GM12891 (cell line): ENCODE measurements around the gene NDE1.

ENCODE experiments used
- DNase-seq: peaks from one replicate; pipeline ENCODE4 v3.0.0; 2011; ENCODE audit warnings: low spot score; ENCODE audit not compliant: insufficient read length
- FAIRE-seq: peaks from 2 replicates; lab custom pipeline; 2011; peaks lifted over from hg19 to GRCh38; lab: Jason Lieb, UNC
- PAX5 ChIP-seq: IDR thresholded peaks from 2 replicates; pipeline ENCODE4 v1.6.1; 2011; ENCODE audit warnings: low read length, moderate library complexity, mild to moderate bottlenecking; ENCODE audit not compliant: insufficient read depth, severe bottlenecking
- POLR2A ChIP-seq: IDR thresholded peaks from 2 replicates; pipeline ENCODE4 v1.6.1; 2011; ENCODE audit warnings: low read depth, low read length, control low read depth
- POLR2AphosphoS5 ChIP-seq: IDR thresholded peaks from 2 replicates; pipeline ENCODE4 v1.6.1; 2011; ENCODE audit warnings: low read depth, low read length, control low read depth
- POU2F2 ChIP-seq: IDR thresholded peaks from 2 replicates; pipeline ENCODE4 v1.6.1; 2011; ENCODE audit warnings: low read depth, mild to moderate bottlenecking, control low read depth, low read length, moderate library complexity
- SPI1 ChIP-seq: IDR thresholded peaks from 2 replicates; pipeline ENCODE4 v1.6.1; 2011; ENCODE audit warnings: low read depth, low read length, control low read depth
- TAF1 ChIP-seq: IDR thresholded peaks from 2 replicates; pipeline ENCODE4 v1.6.1; 2011; ENCODE audit warnings: low read depth, low read length, control low read depth

The NDE1 gene

DNA sequence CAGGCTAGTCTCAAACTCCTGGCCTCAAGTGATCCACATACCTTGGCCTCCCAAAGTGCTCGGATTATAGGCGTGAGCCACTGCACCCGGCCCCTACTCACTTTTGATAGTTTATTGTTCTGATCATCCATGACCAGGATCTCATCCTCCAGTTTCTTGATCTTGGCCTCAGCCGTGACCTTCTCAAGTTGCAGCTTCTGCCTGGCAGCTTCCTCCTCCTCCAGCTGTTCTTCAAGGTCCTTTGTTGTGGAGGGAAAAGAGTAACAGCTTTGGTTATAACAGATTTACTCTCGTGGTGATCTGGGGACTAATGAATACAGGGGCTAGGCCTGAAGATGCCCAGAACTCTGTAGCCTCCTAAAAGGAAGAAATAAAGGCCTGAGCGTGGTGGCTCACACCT is 89.9 kb downstream of the NDE1 start:
- no peak for FAIRE-seq
- DNase-seq = no peak
- no peak for TF ChIP-seq POU2F2
- TF ChIP-seq POLR2A = no peak
- TF ChIP-seq POLR2AphosphoS5 = no peak
- no peak for TF ChIP-seq SPI1
- TF ChIP-seq PAX5 = no peak
- TF ChIP-seq TAF1 = no peak

DNA sequence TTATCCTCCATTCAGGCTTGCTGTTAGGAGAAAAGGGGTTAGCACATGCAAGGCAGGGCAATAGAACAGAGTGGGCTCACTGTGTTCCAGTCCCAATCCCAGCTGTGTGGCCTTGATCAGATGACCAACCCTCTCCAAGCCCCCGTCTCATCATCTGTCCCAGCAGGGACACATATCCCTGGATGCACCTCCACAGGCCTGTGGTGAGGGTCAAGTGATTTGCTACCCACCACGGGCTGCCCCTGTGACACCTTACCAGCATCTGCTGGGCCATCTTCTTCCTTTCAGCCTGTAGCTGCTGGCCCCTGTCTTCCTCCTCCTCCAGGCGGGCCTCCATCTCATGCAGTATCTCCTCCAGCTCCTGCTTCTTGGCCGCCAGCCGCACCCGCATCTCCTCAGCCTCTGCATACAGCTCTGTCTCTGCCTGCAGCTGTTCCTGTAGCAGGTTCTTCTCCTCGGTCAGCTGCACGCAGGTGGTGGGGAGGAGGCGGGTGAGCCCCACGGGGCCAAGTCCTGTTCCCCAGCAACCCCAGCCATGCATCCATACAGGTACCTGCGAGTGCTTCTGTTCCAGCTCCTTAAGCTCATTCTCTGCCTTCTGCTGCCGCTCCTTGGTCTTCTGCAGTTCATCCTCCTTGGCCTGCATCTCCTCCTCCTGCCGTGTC is 91.3 kb downstream of the NDE1 start:
- FAIRE-seq (no peak), DNase-seq (no peak)
- no peak for TF ChIP-seq POU2F2
- no peak for TF ChIP-seq PAX5
- no peak for TF ChIP-seq POLR2A
- no peak for TF ChIP-seq SPI1
- TF ChIP-seq TAF1 = no peak
- no peak for TF ChIP-seq POLR2AphosphoS5

GRCh38 chr16:15742716-15743115 is 92.7 kb downstream of the NDE1 start:
- TF ChIP-seq SPI1 = no peak
- TF ChIP-seq POLR2AphosphoS5 = no peak
- TF ChIP-seq TAF1 = no peak
- FAIRE-seq (no peak), DNase-seq (no peak)

GRCh38 chr16:15743657-15744056 is 93.6 kb downstream of the NDE1 start:
- FAIRE-seq (no peak), DNase-seq (no peak)
- TF ChIP-seq PAX5 = no peak
- TF ChIP-seq SPI1 = no peak
- no peak for TF ChIP-seq POLR2AphosphoS5
- TF ChIP-seq POLR2A = no peak
- no peak for TF ChIP-seq POU2F2
- no peak for TF ChIP-seq TAF1

DNA sequence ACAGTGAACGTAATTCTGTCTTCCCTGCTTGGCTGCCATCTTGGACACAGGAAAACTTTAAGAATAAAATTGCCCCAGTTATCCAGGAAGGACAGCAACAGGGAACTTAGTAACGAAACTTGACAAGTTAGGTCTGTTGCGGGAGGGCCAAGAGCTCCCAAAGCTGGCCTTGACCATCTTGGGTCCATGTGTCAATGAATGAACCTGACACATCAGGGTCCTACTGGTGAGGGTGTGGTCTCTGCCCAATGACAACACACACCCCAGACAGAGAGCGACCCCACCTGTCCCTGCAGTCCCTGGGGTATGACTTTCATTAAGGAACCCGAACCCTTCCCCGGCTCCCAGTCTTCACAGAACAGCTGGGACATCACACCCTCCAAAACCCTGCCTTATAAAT is 96.3 kb downstream of the NDE1 start:
- no peak for TF ChIP-seq SPI1
- no peak for TF ChIP-seq TAF1
- TF ChIP-seq POLR2A = no peak
- TF ChIP-seq POLR2AphosphoS5 = no peak
- TF ChIP-seq POU2F2 = no peak
- no peak for TF ChIP-seq PAX5
- FAIRE-seq = no peak
- no peak for DNase-seq

DNA sequence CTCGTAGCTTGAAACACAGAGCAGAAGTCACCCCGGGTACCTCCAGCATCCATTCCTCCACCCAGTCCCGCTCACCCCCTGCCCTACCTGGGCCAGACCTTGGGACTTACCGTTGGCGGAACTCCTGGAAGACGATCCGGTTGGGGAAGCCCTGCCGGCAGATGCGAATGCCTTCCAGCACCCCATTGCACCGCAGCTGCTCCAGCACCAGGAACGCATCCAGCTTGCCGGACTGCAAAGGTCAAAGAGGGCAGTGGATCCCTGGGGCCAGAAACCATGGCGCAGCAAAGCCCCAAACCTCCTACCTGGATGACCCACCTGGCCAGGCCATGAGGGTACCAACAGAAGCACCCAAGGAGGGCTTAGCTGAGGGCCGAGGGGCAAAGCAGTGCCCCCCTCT is 97.9 kb downstream of the NDE1 start:
- FAIRE-seq (no peak), DNase-seq (no peak)
- TF ChIP-seq TAF1 = no peak
- TF ChIP-seq POLR2AphosphoS5 = no peak
- no peak for TF ChIP-seq SPI1

DNA sequence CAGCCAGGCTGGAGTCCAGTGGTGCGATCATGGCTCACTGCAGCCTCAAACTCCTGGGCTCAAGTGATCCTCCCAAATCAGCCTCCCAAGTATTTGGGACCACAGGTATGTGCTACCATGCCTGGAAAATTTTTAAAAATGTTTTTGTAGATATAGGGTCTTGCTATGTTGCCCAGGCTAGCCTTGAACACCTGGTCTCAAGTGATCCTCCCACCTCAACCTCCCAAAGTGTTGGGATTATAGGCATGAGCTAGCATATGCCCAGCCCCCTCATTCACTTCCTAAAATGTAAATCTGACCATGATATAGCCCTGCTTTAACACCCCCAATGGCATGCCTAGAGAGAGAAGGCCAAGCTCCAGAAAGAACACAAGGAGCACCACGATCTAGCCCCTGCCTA is 98.6 kb downstream of the NDE1 start:
- no peak for FAIRE-seq
- TF ChIP-seq SPI1 (no peak), PAX5 (no peak), POU2F2 (no peak), POLR2A (no peak), POLR2AphosphoS5 (no peak), TAF1 (no peak)
- no peak for DNase-seq

DNA sequence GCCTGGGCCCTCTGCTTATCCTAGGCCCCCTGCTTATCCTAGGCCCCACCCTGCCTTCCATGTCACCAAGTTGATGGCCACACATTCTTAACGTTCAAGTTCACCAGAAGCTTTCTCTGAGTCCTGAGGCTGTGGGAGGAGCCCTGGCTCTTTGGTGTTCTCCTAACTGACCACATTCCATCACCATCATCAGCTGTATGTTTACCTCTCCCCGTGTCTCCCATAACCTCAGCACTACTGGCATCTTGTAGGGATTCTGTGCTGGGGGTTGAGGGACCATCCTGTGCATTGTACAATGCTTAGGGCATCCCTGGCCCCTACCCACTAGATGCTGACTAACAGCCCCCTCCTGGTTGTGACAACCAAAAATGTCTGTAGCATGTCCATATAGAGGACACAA is 99.3 kb downstream of the NDE1 start:
- TF ChIP-seq PAX5 = no peak
- TF ChIP-seq SPI1 = no peak
- TF ChIP-seq POLR2AphosphoS5 = no peak
- no peak for TF ChIP-seq POLR2A
- no peak for TF ChIP-seq TAF1
- TF ChIP-seq POU2F2 = no peak
- no peak for DNase-seq
- no peak for FAIRE-seq

- FAIRE-seq (no peak), DNase-seq (no peak)
- TF ChIP-seq POU2F2 (no peak), PAX5 (no peak), POLR2A (no peak), SPI1 (no peak), POLR2AphosphoS5 (no peak), TAF1 (no peak)
Observed at GRCh38 chr16:15749985-15750384, 99.9 kb downstream of the NDE1 start.

DNA sequence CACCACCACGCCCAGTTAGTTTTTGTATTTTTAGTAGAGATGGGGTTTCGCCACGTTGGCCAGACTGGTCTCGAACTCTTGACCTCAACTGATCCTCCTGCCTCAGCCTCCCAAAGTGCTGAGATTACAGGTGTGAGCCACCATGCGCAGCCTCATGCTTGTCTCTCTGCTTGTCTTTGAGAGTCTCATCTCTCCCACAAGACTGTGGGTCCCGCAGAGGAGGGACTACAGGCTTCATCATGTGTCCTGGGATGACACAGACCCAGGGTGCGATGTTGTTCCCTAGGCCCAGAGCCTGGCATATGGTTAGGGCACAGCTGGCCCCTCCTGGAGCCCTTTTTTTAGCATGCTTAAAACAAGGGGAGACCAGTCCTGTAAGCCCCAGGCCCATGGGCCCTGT is 101.9 kb downstream of the NDE1 start:
- no peak for FAIRE-seq
- no peak for DNase-seq
- TF ChIP-seq POLR2A (no peak), POU2F2 (no peak), PAX5 (no peak), SPI1 (no peak), POLR2AphosphoS5 (no peak), TAF1 (no peak)
